MM.1S (cell line): ENCODE data around the gene HLA-DMA.

Experiments used
- DNase-seq: peaks from one replicate; pipeline ENCODE4 v3.0.0-alpha.2; 2015
- H2AFZ ChIP-seq: fragments of 300-600 bp; sonication (generic); 2 replicates; pipeline ENCODE4 v1.6.0; 2016; ENCODE audit warnings: antibody characterized with exemption, low read length
- H3F3A ChIP-seq: fragments of 300-600 bp; sonication (generic); 2 replicates; pipeline ENCODE4 v1.6.1; 2016; ENCODE audit warnings: mild to moderate bottlenecking, antibody characterized with exemption, low read length, moderate library complexity, mixed read lengths; ENCODE audit not compliant: insufficient read depth
- H3K27ac ChIP-seq: fragments of 300-600 bp; sonication (generic); 2 replicates; pipeline ENCODE4 v1.5.1; 2016; ENCODE audit warnings: mild to moderate bottlenecking, low read length
- H3K27me3 ChIP-seq: fragments of 300-600 bp; sonication (generic); replicated peaks from 2 replicates; pipeline ENCODE4 v1.6.0; 2016; ENCODE audit warnings: low read length; ENCODE audit not compliant: insufficient read depth
- H3K36me3 ChIP-seq: fragments of 300-600 bp; sonication (generic); replicated peaks from 2 replicates; pipeline ENCODE4 v1.6.1; 2016; ENCODE audit warnings: mild to moderate bottlenecking, low read length, mixed read lengths; ENCODE audit not compliant: insufficient read depth
- H3K4me1 ChIP-seq: fragments of 300-600 bp; sonication (generic); 2 replicates; pipeline ENCODE4 v1.6.1; 2016; ENCODE audit warnings: low read length, mixed read lengths
- H3K4me2 ChIP-seq: fragments of 300-600 bp; sonication (generic); 2 replicates; pipeline ENCODE4 v1.6.0; 2016; ENCODE audit warnings: low read depth, low read length
- H3K4me3 ChIP-seq: fragments of 300-600 bp; sonication (generic); 2 replicates; pipeline ENCODE4 v1.5.1; 2016; ENCODE audit warnings: low read length, mixed read lengths
- H3K79me2 ChIP-seq: fragments of 300-600 bp; sonication (generic); 2 replicates; pipeline ENCODE4 v1.6.1; 2016; ENCODE audit warnings: mixed run types, low read length, mixed read lengths
- H3K9ac ChIP-seq: fragments of 300-600 bp; sonication (generic); 2 replicates; pipeline ENCODE4 v1.6.1; 2016; ENCODE audit warnings: low read length, mixed read lengths
- H3K9me2 ChIP-seq: fragments of 300-600 bp; sonication (generic); replicated peaks from 2 replicates; pipeline ENCODE4 v1.6.1; 2016; ENCODE audit warnings: mild to moderate bottlenecking, low read length, mixed read lengths; ENCODE audit not compliant: insufficient read depth
- H3K9me3 ChIP-seq: fragments of 300-600 bp; sonication (generic); replicated peaks from 2 replicates; pipeline ENCODE4 v1.6.1; 2016; ENCODE audit warnings: mild to moderate bottlenecking, low read length, mixed read lengths; ENCODE audit not compliant: insufficient read depth
- H4K20me1 ChIP-seq: fragments of 300-600 bp; sonication (generic); 2 replicates; pipeline ENCODE4 v1.6.1; 2016; ENCODE audit warnings: mild to moderate bottlenecking, low read length, moderate library complexity, mixed read lengths; ENCODE audit not compliant: insufficient read depth
- CTCF ChIP-seq: fragments of 300-600 bp; sonication (generic); IDR thresholded peaks from 2 replicates; pipeline ENCODE4 v1.5.1; 2016; ENCODE audit warnings: antibody characterized with exemption, low read length, mixed read lengths
- EZH2 ChIP-seq: fragments of 300-600 bp; sonication (generic); optimal IDR thresholded peaks from 2 replicates; pipeline ENCODE3; 2017; ENCODE audit warnings: low read depth, mild to moderate bottlenecking, antibody characterized with exemption, low read length, mixed read lengths
- EZH2phosphoT487 ChIP-seq: fragments of 300-600 bp; sonication (generic); IDR thresholded peaks from 2 replicates; pipeline ENCODE4 v1.6.1; 2018; ENCODE audit warnings: antibody characterized with exemption, low read length

HLA-DMA gene

GRCh38 chr6:32941214-32941768 is 11.6 kb downstream of the HLA-DMA start:
- Histone ChIP-seq H3K4me2 (peak overlapping the region; percentile 68), H3K27me3 (0 out of 2 replicates have a peak, but pooled peaks cover 2% of the 10 kb centered on the region), H3K27ac (peak overlapping the region; percentile 59; the same call in 1 of the 2 replicates), H2AFZ (peak overlapping the region; percentile 21), H4K20me1 (no peaks in the 10 kb centered on the region), H3K36me3 (no peaks in the 10 kb centered on the region), H3K9me2 (no peaks in the 10 kb centered on the region), H3K4me3 (peak overlapping the region; percentile 56; the same call in 1 of the 2 replicates), H3K9me3 (no peaks in the 10 kb centered on the region), H3K79me2 (no peaks in the 10 kb centered on the region), H3F3A (peaks cover 26% of the 10 kb centered on the region), H3K9ac (no peak overlapping the region), H3K4me1 (peaks cover 33% of the 10 kb centered on the region)
- no peak for TF ChIP-seq EZH2phosphoT487
- TF ChIP-seq CTCF, result no peak
- TF ChIP-seq EZH2, result no peak
- DNase-seq, result peak; percentile 26

- Histone ChIP-seq H3K9ac (peak within 1 kb of the TSS; percentile 4; the same call in 1 of the 2 replicates), H3K4me2 (peak within 1 kb of the TSS; percentile 68), H3K27ac (peak within 1 kb of the TSS; percentile 59; the same call in 1 of the 2 replicates), H3K9me2 (no peaks in the 10 kb centered on the region), H3F3A (peaks cover 26% of the 10 kb centered on the region), H2AFZ (peak within 1 kb of the TSS; percentile 21), H4K20me1 (no peaks in the 10 kb centered on the region), H3K4me1 (peaks cover 33% of the 10 kb centered on the region), H3K36me3 (no peaks in the 10 kb centered on the region), H3K9me3 (no peaks in the 10 kb centered on the region), H3K79me2 (no peaks in the 10 kb centered on the region), H3K27me3 (0 out of 2 replicates have a peak, but pooled peaks cover 2% of the 10 kb centered on the region), H3K4me3 (peak within 1 kb of the TSS; percentile 56)
- no peak for TF ChIP-seq CTCF
- no peak for TF ChIP-seq EZH2
- no peak for TF ChIP-seq EZH2phosphoT487
- DNase-seq, result peak; percentile 78
Measured at GRCh38 chr6:32940656-32941213, 12.2 kb downstream of the HLA-DMA start, which contains the start of gene HLA-DMB. TSS of gene HLA-DMB (minus strand) at chr6:32941028. CDS start at chr6:32940807, 221 bp downstream.

- H3K4me1 ChIP-seq, result peaks cover 21% of the 10 kb centered on the region
- H3K9ac ChIP-seq, result no peak overlapping the region
- no peaks in the 10 kb centered on the region for H3K36me3 ChIP-seq
- TF ChIP-seq CTCF, result no peak
- no peak for TF ChIP-seq EZH2
- no peak for TF ChIP-seq EZH2phosphoT487
- H2AFZ ChIP-seq, result no peak overlapping the region
- no peaks in the 10 kb centered on the region for H3K79me2 ChIP-seq
- H3K9me3 ChIP-seq, result no peaks in the 10 kb centered on the region
- H3K27ac ChIP-seq, result no peak overlapping the region
- H4K20me1 ChIP-seq, result no peaks in the 10 kb centered on the region
- no peaks in the 10 kb centered on the region for H3K9me2 ChIP-seq
- no peak for DNase-seq
- H3K27me3 ChIP-seq, result 0 out of 2 replicates have a peak, but pooled peaks cover 2% of the 10 kb centered on the region
- H3K4me2 ChIP-seq, result no peak overlapping the region
- peaks cover 9% of the 10 kb centered on the region; the same call in 1 of the 2 replicates for H3F3A ChIP-seq
- no peak overlapping the region for H3K4me3 ChIP-seq
Measured at GRCh38 chr6:32938494-32938893, 14.4 kb downstream of the HLA-DMA start.
